ENCODE data around the gene FSTL3.
"Not testable (repeated sequence)": the region's sequence is repeated elsewhere in the genome, so short reads cannot be mapped to it uniquely, and the experiment has no call there.

FSTL3 gene

DNA sequence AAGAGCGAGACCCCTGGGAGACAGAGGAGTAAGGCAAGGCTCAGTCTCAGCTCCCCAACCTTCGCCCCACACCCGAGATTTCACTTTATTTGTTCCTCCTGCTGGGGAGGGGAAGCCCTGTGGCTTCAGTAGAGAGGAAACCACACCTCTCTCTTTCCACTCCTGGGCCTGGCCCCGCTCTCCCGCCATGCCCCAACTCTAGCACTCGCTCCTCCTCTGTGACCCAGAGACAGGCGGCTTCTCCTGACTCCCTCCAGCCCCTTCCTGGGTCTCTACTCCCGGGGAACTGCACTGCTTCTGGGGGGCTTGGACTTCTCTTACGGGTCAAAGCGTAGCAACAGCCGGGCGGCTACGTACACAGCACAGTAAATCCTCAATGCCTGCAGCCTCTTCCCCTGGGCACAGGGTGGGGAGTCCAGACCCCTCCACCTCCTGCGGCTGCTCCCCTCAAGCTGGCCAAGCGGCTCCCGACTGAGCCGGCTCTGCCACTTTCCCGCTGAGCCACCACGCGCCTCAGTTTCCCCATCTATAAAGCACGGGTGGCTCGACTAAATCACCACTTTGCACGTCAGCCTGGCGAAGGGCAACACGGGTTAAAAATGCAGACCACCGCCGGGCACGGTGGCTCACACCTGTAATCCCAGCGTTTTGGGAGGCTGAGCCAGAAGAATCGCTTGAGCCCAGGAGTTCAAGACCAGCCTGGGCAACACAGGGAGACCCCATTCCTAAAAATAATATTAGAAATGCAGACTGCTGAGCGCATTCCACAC, 14.6 kb upstream of the FSTL3 start:
- DNase-seq = peak; percentile 76 to 77

DNA sequence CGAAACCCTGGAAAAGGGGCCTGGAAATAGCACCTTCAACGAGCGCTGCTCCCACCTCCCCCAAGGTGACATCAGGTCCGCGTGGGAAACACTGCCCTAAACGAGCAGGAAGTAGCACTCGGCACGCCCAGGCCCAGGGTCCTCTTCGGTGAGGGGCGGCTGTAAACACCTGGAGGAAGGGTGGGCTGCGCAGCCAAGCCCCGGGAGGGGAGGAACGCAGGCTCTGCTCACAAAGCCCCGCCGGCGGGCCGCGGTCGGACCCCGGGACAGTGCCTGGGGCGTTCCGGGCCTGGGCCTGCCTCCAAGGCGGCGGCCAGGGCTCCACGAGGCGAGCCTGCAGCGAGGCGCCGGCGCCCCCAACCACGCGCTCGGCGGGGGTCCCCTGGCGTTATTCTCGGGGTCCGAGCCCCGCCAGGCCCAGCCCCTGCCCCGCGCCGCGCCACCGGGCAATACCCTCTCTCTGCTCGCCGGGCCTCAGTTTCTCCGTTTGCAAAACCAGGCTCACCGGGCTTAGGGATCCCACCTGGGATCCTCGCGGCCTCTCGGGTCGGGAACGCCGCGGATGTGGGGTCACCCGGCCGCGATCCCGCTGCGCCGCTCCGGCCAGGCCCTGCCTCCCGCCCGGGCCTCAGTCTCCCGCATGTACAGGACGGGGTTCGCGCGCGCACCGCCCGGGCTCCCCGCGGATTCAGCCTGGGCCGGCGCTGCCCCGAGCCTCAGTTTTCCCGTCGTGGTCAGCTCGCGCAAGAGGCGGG, 13.8 kb upstream of the FSTL3 start:
- peak; percentile 81 to 82 for DNase-seq

DNA sequence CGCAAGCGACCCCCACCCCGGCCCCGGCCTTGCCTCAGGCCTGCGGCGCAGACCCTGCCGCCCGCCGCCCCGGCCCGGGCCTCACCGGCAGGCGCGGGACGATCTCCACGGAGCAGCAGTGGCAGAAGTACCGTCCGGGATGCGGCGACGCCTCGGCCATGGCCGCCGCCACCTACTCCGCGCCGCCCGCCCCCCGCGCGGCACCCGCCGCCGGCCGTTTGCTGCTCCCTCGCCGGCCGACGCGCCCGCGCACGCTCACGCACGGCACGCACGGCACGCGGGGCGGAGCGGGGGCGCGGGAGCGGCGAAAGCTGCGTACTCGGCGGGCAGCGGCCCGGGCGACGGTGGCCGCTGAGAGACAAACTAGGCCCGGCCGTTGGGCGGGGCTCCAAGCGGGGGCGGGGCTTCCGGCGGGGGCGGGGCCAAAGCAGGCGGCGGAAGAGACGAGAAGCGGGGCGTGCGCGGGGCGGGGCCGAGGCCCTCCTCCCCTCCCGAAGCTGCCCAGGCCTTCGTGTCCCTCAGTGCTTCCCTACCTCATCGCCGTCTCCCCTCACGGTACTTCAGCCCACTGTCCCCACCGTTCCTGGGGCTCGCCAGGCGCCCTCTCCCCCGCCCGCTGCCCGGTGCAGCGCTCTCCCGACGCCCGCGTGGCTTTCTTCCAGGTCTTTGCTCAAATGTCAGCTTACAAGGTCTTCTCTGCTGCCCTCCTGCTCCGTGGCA, 13.1 kb upstream of the FSTL3 start, which contains the start of gene RNF126:
Gene RNF126 (minus strand): TSS at position 253 of the 720 bp plus-strand sequence. CDS start 93 bp downstream, at position 160.
- peak; percentile 95 to 96 for DNase-seq

DNA sequence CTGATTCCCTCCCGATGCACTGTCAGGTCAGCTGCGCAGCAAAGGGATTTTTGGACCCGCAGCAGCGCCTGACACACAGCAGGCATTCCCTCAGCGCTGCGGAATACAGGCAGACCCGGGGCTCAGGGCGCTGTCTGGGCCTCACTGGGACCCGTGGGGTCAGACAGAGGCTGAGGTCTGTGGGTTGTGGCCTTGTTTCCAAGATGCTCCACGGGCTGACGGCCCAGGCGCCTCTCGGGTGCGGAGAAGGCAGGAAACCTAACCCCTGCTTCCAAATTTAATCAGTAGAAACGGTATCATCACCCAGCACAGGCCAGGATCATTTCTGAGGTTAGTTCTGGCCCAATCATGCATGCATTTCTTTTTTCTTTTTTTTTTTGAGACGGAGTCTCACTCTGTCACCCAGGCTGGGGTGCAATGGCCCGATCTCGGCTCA, 12.5 kb upstream of the FSTL3 start:
- no peak for DNase-seq

DNA sequence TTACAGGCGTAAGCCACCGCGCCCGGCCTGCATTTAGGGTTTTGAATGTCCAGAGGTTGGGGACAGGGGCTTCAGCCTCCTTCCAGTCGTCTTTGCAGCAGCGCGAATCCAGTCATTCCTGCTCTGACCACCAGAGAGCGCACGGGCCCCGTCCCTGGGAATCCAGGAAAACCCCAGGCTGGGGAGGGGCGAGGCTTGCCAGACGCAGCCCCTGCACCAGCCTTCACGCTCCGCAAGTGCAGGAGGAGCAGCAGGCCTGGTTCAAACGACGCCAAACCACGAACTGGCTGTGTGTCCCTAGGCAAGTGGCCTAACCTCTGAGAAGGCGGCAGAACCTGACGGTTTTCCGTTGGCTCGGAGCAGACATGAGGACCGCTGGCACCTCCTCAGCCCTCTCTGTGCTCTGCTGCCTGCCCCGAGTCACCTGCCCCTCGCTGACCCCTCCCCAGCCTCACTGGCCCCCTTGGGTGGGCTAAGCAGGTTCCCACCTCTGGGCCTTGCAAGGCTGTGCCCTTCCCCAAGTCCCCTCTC, 11.2 kb upstream of the FSTL3 start:
- peak; percentile 91 to 92 for DNase-seq

DNA sequence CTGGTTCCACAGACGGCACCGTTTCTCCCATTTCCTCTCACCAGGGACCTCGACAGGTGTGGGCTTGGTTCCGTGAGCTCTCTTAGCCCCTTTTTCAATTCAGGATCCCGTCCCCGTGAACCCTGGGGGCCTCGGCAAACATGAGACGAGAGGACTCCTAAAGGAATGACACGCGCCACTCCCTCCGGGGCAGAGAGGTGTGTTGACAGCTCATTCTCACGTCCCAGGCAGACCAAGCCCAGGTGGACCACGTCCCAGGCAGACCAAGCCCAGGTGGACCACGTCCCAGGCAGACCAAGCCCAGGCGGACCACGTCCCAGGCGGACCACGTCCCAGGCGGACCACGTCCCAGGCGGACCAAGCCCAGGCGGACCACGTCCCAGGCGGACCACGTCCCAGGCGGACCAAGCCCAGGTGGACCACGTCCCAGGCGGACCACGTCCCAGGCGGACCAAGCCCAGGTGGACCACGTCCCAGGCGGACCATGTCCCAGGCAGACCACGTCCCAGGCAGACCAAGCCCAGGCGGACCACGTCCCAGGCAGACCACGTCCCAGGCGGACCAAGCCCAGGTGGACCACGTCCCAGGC, 9.1 kb upstream of the FSTL3 start:
- DNase-seq = not testable (repeated sequence)

DNA sequence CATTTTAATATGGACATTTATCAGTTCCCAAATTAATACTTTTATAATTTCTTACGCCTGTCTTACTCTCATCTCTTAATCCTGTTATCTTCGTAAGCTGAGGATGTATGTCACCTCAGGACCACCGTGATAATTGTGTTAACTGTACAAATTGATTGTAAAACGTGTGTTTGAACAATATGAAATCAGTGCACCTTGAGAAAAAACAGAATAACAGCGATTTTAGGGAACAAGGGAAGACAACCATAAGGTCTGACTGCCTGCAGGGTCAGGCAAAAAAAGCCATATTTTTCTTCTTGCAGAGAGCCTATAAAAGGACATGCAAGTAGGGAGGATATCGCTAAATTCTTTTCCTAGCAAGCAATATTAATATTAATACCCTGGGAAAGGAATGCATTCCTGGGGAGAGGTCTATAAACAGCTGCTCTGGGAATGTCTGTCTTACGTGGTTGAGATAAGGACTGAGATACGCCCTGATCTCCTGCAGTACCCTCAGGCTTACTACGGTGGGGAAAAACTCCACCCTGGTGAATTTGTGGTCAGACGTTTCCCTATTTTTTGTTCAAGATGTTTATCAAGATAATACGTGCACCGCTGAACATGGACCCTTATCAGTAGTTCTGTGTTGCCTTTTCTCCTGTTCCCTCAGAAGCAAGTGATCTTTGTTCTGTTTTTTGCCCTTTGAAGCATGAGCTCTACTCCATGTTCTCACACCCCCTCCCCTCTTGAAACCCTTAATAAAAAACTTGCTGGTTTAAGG, 7.3 kb upstream of the FSTL3 start:
- not testable (repeated sequence) for DNase-seq

DNA sequence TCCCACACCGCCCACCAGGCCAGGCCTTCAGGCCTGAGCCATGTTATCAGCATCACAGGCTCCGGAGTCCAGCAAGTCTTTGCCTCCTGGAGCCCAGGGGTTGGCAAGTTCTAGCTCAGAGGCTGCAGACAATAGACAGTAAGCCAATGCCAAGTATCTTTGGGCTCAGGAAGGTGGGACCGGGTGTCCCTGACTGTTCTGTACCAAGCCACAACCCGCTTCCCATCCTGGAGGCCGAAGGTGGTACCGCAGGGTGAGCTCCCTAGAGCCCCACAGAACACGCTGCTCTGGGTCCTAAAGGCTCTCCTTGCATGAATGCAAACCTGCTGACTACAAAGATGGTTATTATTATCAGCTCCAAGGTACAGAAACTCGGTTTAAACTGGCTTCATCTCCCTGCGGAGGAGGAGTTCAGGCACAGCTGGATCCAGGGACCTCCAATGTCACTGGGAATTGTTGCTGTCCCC, 5.5 kb upstream of the FSTL3 start:
- DNase-seq = no peak

DNA sequence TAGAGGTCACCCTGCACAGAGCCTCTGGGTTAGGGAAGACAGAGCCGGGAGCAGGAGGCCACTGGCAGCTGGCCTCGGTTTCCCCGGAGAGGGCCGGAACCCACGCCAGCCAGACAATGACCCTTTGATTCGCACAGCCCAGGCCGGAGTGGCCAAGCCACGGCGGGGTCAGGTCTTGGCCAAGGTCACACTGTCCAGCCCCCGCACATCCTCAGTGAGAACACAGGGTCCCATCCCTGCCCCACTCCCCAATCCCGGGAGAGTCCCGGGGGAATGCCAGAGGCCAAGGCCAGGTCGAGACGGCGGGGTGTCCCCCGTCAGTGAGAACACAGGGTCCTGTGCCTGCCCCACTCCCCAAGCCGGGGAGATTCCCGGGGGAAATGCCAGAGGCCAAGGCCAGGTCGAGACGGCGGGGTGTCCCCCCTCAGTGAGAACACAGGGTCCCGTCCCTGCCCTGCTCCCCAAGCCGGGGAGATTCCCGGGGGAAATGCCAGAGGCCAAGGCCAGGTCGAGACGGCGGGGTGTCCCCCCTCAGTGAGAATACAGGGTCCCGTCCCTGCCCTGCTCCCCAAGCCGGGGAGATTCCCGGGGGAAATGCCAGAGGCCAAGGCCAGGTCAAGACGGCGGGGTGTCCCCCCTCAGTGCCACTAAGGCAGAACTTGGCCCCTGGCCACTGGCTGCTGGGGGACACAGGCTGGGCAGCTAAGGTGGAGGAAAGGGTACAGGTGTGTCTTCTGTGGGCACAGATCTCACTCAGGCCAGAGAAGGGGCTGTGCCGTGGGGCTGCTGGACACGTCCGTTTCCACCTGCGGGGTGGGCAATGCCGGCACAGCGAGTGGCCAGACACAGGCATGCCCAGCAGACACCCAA, 1.7 kb upstream of the FSTL3 start:
- no peak for DNase-seq

DNA sequence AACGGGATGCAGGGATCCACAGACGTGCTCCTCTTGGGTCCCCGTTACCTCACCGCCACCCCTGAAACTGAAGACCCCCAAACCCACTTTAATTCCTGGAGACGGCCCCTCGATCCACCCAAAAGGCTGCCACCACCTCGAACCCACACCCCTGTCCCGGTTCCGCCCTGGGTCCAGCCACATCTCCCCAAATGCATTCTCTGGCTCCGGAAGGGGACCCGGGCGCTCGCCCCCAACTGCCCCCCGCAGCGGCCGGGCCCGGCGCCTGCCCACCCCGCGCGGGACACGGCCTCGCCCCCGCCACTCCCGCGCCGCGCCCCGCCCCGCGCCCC, 219 bp upstream of the FSTL3 start:
- DNase-seq = no peak

DNA sequence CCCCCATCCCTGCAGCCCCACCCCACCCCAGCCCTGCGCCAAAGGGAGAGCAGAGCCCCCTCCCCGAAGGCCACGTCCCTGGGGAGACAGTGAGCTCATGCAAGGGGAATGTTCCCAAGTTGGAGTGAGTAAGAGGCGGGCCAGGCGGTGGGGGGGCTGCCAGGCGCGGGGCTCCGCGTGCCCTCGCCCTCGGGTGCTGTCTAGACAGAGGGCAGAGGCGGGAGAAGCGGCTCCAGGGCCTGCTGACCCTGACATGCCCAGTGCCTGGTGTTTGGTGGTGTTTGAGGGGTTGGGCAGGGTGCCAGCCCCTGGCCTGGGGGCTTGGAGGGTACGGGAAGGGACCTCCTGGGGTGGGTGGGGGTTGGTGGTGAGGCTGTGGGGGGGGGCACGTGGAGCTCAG, 1.0 kb downstream of the FSTL3 start:
- DNase-seq = no peak

DNA sequence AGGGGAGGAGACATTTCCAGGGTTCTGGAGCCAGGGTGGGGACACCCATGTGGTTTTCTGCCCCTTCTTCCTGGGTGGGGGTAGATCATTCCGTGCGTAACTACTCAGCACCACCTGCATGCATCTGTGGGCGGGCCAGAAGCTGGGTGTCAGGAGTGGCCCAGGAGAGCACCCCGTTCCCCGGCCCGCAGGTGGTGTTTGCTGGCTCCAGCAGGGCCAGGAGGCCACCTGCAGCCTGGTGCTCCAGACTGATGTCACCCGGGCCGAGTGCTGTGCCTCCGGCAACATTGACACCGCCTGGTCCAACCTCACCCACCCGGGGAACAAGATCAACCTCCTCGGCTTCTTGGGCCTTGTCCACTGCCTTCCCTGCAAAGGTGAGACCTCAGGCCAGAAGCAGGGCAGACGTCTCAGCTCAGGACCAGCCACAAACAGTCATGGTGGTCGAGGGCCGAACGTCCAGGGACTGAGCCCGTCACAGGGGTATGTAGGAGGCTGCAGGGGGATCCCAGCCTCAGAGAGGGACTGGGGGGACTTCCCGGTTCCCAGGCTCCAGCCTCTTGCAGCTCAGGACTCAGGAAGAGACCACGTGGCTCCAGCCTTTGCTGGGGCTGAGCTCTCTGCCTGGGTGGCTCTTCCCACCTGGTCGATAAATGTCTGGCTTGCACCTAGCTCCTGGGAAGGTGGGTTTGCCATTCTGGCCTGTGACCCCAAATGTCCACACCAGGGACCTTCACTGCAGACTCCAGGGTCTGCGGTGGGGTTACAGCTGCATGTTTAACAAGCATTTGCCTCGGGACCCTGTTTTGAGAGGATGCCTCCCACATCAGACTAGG, 1.6 kb downstream of the FSTL3 start:
- DNase-seq = no peak

DNA sequence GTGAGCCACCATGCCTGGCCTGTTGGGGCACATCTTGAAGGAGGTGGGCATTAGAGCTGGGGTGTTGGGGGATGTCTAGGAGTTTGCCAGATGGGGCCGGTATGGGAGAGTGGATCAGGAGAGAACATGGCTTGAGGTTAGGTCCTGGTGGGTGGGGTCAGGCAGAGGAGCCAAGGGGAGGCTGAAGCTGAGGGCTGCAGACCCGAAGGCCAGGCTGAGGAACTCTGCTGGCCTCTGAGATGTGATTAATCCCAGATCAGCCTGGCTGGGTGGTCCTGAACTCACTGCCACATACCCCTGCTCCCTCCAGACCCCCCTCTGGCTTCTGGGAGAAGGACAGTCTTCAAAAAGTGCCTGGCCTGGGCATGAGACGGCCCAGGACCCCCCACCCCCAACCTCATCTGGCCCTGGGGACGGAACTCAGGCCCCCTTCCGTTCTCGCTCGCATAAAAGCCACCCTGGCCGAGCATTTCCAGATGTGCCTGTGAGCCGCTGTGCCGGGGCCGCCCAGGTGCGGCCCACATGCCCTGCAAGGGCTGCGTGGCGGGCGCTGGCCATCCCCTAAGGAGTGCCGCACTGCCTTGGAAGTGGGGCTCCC, 2.7 kb downstream of the FSTL3 start:
- no peak for DNase-seq

DNA sequence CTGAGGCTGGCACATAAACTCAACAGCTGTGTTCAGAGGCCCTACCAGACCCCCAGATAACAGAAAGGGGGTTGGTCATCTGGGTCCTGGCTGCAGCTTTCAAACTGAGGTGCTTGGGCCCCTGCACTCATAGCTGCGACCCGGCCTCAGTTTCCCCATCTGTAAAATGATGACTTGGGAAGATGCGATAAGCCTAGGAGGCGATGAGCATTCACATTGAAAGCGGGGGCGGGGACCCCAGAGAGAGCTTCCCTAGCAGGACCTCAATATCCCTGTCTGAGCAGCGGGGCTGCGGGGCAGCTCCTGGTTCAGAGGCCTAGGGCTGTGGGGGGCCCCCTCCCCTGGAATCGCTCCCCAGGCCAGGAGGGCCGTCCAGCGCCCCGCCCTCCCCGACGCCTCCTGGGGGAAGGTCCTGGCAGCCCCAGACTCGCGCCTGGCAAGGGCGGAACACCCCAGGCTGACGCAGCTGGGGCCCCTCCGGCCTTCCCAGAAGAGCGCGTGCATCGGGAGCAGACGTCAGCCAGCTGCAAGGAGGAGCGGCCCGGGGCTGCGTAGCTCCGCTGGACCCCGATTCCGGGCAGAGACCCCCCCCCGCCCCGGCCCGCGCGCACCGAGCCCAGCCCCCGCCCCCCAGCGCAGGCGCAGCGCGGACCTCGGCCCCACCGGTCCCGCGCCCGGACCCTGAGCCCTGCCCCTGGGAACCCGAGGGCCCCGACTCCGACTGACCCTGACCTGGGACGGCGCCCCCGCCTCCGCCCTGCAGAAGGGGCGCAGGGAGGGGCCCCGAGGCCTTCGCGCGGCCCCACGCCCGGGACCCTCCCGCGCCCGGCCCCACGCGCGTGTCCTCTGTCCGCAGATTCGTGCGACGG, 3.5 kb downstream of the FSTL3 start:
- DNase-seq = peak; percentile 48 to 63

DNA sequence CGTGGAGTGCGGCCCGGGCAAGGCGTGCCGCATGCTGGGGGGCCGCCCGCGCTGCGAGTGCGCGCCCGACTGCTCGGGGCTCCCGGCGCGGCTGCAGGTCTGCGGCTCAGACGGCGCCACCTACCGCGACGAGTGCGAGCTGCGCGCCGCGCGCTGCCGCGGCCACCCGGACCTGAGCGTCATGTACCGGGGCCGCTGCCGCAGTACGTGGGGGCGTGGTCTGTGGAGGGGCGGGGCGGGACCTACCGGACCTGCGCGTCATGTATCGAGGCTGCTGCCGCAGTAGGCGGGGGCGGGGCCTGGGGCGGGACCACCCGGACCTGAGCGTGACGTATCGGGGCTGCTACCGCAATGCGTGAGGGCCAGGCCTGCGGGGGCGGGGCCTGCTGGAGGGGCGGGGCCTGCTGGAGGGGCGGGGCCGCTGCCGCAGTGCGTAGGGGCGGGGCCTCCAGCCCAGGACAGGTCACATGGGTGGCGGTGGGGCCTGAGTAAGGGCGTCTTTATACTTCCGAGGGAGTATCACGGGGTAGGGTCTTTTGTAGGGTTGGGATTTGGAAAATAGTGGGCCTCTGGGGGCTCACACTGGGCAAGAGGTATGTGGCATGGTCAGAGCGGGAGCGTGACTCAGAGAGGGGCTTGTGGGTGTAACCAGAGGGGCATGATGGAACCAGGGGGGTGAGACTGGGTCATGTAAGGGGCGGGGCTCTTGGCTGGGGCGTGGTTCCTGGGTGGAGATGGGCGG, 4.3 kb downstream of the FSTL3 start:
- peak; percentile 99 to 100 for DNase-seq

DNA sequence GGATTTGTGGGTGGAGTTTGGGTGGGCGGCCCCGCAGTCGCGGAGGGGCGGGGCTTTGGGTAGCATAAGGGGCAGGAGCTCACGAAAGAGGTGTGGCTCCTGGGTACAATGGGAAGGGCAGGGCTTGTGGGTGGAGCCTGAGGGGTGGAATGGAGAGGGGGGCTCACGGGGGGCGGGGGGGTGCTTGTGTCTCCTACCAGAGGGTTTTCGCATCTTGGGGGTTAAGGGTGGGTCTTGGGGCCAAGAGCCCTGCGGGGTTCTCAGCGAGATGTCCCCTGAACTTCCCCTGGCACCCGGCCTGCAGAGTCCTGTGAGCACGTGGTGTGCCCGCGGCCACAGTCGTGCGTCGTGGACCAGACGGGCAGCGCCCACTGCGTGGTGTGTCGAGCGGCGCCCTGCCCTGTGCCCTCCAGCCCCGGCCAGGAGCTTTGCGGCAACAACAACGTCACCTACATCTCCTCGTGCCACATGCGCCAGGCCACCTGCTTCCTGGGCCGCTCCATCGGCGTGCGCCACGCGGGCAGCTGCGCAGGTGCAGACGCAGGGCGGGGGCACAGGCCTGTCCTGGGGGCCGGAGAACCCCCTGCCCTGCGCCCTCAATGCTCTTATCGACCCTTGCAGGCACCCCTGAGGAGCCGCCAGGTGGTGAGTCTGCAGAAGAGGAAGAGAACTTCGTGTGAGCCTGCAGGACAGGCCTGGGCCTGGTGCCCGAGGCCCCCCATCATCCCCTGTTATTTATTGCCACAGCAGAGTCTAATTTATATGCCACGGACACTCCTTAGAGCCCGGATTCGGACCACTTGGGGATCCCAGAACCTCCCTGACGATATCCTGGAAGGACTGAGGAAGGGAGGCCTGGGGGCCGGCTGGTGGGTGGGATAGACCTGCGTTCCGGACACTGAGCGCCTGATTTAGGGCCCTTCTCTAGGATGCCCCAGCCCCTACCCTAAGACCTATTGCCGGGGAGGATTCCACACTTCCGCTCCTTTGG, 5.1 kb downstream of the FSTL3 start:
- DNase-seq = peak in 1 of 2 experiments; percentile 43

Measured in activated T-cell treated with anti-CD3 and anti-CD28 coated beads, Interleukin-2, amount 50 U/mL, for 48 hours (primary cell).